Esophagus muscularis mucosa (tissue), 3 donors: ENCODE results near the gene TRMU.

ENCODE experiments used
- CTCF ChIP-seq, 3 experiments: fragments of 200-600 bp in 2 of 3; fragments of 450-650 bp in 1 of 3; sonication (generic) in 2 of 3; IDR thresholded peaks; one replicate each; pipeline ENCODE4 v1.5.1; 2017 to 2019; ENCODE audit warnings: antibody characterized with exemption in 3 of 3, mild to moderate bottlenecking in 2 of 3, moderate library complexity in 1 of 3
- POLR2A ChIP-seq: fragments of 450-650 bp; IDR thresholded peaks from one replicate; pipeline ENCODE4 v1.6.1; 2017; ENCODE audit warnings: antibody characterized with exemption, moderate library complexity, mild to moderate bottlenecking, low read depth
- POLR2AphosphoS5 ChIP-seq, 2 donors: sonication (generic); formaldehyde crosslinking; IDR thresholded peaks; one replicate each; pipeline ENCODE4 v1.6.1; 2017; ENCODE audit warnings: antibody characterized with exemption in 2 of 2

- TF ChIP-seq CTCF (IDR thresholded peaks at IDR 0.05) (no peak), POLR2A (no peak), POLR2AphosphoS5 (IDR thresholded peaks at IDR 0.05) (no peak)
Measured at GRCh38 chr22:46320716-46321386, 14.7 kb upstream of the TRMU start.
